Liver (tissue), 9 donors: Measurements from ENCODE around the gene ENO4. TPM values are rescaled to one million over a fixed set of nuclear protein-coding genes. Genes with fewer than 3 reads are reported as not detected.

Experiments
- DNase-seq: peaks from one replicate; pipeline ENCODE4 v3.0.0-alpha.2; 2017; ENCODE audit warnings: low spot score
- H3K27ac ChIP-seq, 2 donors: one replicate each; pipeline ENCODE4 v1.7.0; 2013; ENCODE audit warnings: inconsistent platforms in 2 of 2, low read length in 2 of 2, control low read depth in 1 of 2, low read depth in 1 of 2, mild to moderate bottlenecking in 1 of 2
- H3K27me3 ChIP-seq, 4 donors: one replicate each; pipeline versions ENCODE4 v1.6.1 to v1.7.0; 2013; ENCODE audit warnings: low read length in 3 of 4, inconsistent platforms in 1 of 4, mild to moderate bottlenecking in 1 of 4, moderate library complexity in 1 of 4; ENCODE audit not compliant: control insufficient read depth in 4 of 4, insufficient read depth in 4 of 4
- H3K36me3 ChIP-seq, 4 donors: one replicate each; pipeline versions ENCODE4 v1.6.1 to v1.7.0; 2013; ENCODE audit warnings: low read length in 3 of 4, mild to moderate bottlenecking in 3 of 4, low read depth in 1 of 4, moderate library complexity in 1 of 4; ENCODE audit not compliant: control insufficient read depth in 4 of 4, insufficient read depth in 3 of 4
- H3K4me1 ChIP-seq, 4 donors: one replicate each; pipeline versions ENCODE4 v1.6.1 to v1.7.0; 2013; ENCODE audit warnings: low read length in 3 of 4, mild to moderate bottlenecking in 3 of 4, moderate library complexity in 1 of 4; ENCODE audit not compliant: control insufficient read depth in 4 of 4, insufficient read depth in 4 of 4
- H3K4me3 ChIP-seq, 3 donors: one replicate each; pipeline versions ENCODE4 v1.6.1 to v1.7.0; 2013; ENCODE audit warnings: low read length in 3 of 3, control low read depth in 1 of 3, low read depth in 1 of 3, mild to moderate bottlenecking in 1 of 3
- H3K9ac ChIP-seq, 2 donors: one replicate each; pipeline ENCODE4 v1.7.0; 2013; ENCODE audit warnings: low read length in 2 of 2, mild to moderate bottlenecking in 2 of 2, moderate library complexity in 2 of 2, control low read depth in 1 of 2, low read depth in 1 of 2
- H3K9me3 ChIP-seq, 4 donors: one replicate each; pipeline versions ENCODE4 v1.6.1 to v1.7.0; 2013; ENCODE audit warnings: low read length in 3 of 4; ENCODE audit not compliant: control insufficient read depth in 4 of 4
- EGR1 ChIP-seq, 2 donors: IDR thresholded peaks; 2 replicates each; pipeline ENCODE4 v1.6.1; 2016 to 2018; ENCODE audit warnings: antibody characterized with exemption in 2 of 2, low read depth in 2 of 2
- HNF4A ChIP-seq, 2 donors: conservative IDR thresholded peaks; 2 replicates each; pipeline ENCODE4 v1.6.1; 2016; ENCODE audit warnings: antibody characterized with exemption in 2 of 2, mild to moderate bottlenecking in 2 of 2
- RXRA ChIP-seq, 2 donors: IDR thresholded peaks; 2 replicates each; pipeline ENCODE4 v1.6.1; 2017 to 2018; ENCODE audit warnings: antibody characterized with exemption in 2 of 2, mild to moderate bottlenecking in 1 of 2
- SP1 ChIP-seq: IDR thresholded peaks from 2 replicates; pipeline ENCODE4 v1.6.1; 2018; ENCODE audit warnings: antibody characterized with exemption, mild to moderate bottlenecking
- YY1 ChIP-seq: IDR thresholded peaks from 2 replicates; pipeline ENCODE4 v1.6.1; 2016; ENCODE audit warnings: antibody characterized with exemption, mild to moderate bottlenecking
- WGBS: extraction: QIAGEN DNeasy Blood & Tissue Kit; methylation state at CpG from one replicate; pipeline ENCODE4 v1.1.7; 2013; 5-methylcytosine and 5-hydroxymethylcytosine counted together
- polyA plus RNA-seq, 2 donors: library from polyadenylated mRNA; stranded (reverse) in 1 of 2; unstranded in 1 of 2; fragments of 200-250 nt in 1 of 2; fragments of >200 nt in 1 of 2; fragmentation: Nextera tagmentation in 1 of 2; extraction: Ambion mirVana in 1 of 2; gene quantifications; one replicate each; pipeline versions ENCODE4 v1.2.1 to v1.2.3, GENCODE V29; 2013 to 2015
- total RNA-seq, 2 donors: library from RNA; depleted of rRNA; stranded (reverse); fragments of >200 nt; gene quantifications; one replicate each; pipeline ENCODE4 v1.2.3, GENCODE V29; 2014
- TF ChIP-seq, protein P1 (sequence below): IDR thresholded peaks from 2 replicates; pipeline ENCODE4 v1.6.1; 2016; ENCODE audit warnings: antibody characterized with exemption, mild to moderate bottlenecking
- TF ChIP-seq, protein P2 (sequence below): IDR thresholded peaks from 2 replicates; pipeline ENCODE4 v1.6.1; 2016; ENCODE audit warnings: antibody characterized with exemption
- TF ChIP-seq, protein P3 (sequence below): IDR thresholded peaks from 2 replicates; pipeline ENCODE4 v1.6.1; 2016; ENCODE audit warnings: antibody characterized with exemption
- donor health status: healthy.
- donor health status: healthy.
- donor health status: healthy.
- donor health status: healthy.
- donor health status: healthy.

Gene ENO4
- total and polyA plus RNA-seq, 4 donors, result 0.03 to 0.19 (median 0.10) TPM

DNA sequence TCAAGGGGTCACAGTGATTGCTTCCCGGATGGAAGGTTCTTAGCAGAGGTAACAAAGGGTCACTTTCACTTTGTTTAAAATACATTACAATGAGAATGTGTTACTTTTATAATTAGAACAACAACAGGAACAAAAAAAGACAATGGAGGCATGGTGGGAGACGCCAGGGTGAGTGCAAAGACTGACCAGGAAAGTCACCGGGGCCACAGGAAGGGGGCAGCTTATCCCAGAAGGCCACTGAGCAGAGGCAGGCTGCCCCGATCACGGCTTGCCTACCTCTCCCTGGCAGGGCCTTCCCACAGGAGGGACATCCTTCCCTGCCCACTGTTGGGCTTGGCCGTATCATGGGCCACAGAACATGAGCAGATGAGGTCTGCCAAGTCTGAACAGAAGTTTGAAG, 46.8 kb upstream of the ENO4 start:
- H3K4me3 ChIP-seq, result no peak overlapping the region
- WGBS, result 82% methylated on average over 6 of the region's 6 CpGs
- no peaks in the 10 kb centered on the region for H3K9me3 ChIP-seq

DNA sequence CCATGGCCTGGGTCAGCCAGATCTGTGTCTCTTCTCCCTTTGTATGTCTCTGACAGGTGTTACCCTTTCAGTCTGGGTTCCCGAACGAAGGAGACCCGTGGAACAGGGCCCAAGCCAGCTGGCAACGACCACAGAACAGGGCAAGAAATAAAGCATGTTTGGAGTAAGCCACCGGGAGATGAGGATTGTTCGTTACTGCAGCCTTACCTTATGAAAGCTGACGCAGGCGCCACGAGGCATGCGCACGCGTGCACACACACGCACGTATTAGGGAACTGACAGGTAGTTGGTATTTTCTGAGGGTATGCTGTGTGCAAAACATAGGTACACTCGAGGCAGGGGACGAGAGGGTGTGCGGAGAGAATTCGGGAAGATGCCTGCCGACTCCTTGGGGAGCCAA, 46.4 kb upstream of the ENO4 start:
- no peak for DNase-seq

More for the DNA sequence above, 46.8 kb upstream of the ENO4 start:
- H3K36me3 ChIP-seq, result no peaks in the 10 kb centered on the region
- no peaks in the 10 kb centered on the region for H3K27me3 ChIP-seq
- H3K9ac ChIP-seq, result no peak overlapping the region
- DNase-seq, result no peak
- TF ChIP-seq RXRA (IDR thresholded peaks at IDR 0.05) (no peak), EGR1 (IDR thresholded peaks at IDR 0.05; ENCODE audit: low read depth in 2 of 2) (no peak), HNF4A (conservative IDR thresholded peaks at IDR 0.05) (no peak)
- TF ChIP-seq, protein P1, sequence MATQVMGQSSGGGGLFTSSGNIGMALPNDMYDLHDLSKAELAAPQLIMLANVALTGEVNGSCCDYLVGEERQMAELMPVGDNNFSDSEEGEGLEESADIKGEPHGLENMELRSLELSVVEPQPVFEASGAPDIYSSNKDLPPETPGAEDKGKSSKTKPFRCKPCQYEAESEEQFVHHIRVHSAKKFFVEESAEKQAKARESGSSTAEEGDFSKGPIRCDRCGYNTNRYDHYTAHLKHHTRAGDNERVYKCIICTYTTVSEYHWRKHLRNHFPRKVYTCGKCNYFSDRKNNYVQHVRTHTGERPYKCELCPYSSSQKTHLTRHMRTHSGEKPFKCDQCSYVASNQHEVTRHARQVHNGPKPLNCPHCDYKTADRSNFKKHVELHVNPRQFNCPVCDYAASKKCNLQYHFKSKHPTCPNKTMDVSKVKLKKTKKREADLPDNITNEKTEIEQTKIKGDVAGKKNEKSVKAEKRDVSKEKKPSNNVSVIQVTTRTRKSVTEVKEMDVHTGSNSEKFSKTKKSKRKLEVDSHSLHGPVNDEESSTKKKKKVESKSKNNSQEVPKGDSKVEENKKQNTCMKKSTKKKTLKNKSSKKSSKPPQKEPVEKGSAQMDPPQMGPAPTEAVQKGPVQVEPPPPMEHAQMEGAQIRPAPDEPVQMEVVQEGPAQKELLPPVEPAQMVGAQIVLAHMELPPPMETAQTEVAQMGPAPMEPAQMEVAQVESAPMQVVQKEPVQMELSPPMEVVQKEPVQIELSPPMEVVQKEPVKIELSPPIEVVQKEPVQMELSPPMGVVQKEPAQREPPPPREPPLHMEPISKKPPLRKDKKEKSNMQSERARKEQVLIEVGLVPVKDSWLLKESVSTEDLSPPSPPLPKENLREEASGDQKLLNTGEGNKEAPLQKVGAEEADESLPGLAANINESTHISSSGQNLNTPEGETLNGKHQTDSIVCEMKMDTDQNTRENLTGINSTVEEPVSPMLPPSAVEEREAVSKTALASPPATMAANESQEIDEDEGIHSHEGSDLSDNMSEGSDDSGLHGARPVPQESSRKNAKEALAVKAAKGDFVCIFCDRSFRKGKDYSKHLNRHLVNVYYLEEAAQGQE, result no peak
- TF ChIP-seq, protein P2, sequence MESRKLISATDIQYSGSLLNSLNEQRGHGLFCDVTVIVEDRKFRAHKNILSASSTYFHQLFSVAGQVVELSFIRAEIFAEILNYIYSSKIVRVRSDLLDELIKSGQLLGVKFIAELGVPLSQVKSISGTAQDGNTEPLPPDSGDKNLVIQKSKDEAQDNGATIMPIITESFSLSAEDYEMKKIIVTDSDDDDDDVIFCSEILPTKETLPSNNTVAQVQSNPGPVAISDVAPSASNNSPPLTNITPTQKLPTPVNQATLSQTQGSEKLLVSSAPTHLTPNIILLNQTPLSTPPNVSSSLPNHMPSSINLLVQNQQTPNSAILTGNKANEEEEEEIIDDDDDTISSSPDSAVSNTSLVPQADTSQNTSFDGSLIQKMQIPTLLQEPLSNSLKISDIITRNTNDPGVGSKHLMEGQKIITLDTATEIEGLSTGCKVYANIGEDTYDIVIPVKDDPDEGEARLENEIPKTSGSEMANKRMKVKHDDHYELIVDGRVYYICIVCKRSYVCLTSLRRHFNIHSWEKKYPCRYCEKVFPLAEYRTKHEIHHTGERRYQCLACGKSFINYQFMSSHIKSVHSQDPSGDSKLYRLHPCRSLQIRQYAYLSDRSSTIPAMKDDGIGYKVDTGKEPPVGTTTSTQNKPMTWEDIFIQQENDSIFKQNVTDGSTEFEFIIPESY, result no peak
- TF ChIP-seq, protein P3, sequence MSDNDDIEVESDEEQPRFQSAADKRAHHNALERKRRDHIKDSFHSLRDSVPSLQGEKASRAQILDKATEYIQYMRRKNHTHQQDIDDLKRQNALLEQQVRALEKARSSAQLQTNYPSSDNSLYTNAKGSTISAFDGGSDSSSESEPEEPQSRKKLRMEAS, result no peak
- H3K4me1 ChIP-seq, result no peaks in the 10 kb centered on the region
- H3K27ac ChIP-seq, result no peak overlapping the region

More for the DNA sequence above, 46.4 kb upstream of the ENO4 start:
- H3K27me3 ChIP-seq, result no peaks in the 10 kb centered on the region
- H3K4me1 ChIP-seq, result no peaks in the 10 kb centered on the region
- no peak for TF ChIP-seq YY1
- no peak for TF ChIP-seq RXRA (IDR thresholded peaks at IDR 0.05)
- TF ChIP-seq, protein P1, result no peak
- no peak for TF ChIP-seq SP1
- no peaks in the 10 kb centered on the region for H3K9me3 ChIP-seq
- 91% methylated on average over 19 of the region's 19 CpGs for WGBS
- H3K9ac ChIP-seq, result no peak overlapping the region
- H3K4me3 ChIP-seq, result no peak overlapping the region
- no peak overlapping the region for H3K27ac ChIP-seq
- no peaks in the 10 kb centered on the region for H3K36me3 ChIP-seq
